Gastrocnemius medialis (tissue), 4 donors: Measurements from ENCODE around the gene KRT16. TPM values are rescaled to one million over a fixed set of nuclear protein-coding genes. Genes with fewer than 3 reads are reported as not detected.
"Not testable (repeated sequence)": the region's sequence is repeated elsewhere in the genome, so short reads cannot be mapped to it uniquely, and the experiment has no call there.

ENCODE experiments used
- ATAC-seq, 2 donors: fragments of 150-250 bp; one replicate each; pipeline ENCODE4 v1.9.1; 2016
- DNase-seq, 2 donors: peaks; one replicate each; pipeline ENCODE4 v3.0.0-alpha.2; 2019
- H3K27ac ChIP-seq, 4 donors: fragments of 200-600 bp; sonication (generic); 1 replicate in 1 of 4; 2 replicates in 3 of 4; pipeline ENCODE4 v1.5.1; 2016 to 2018; ENCODE audit warnings: mild to moderate bottlenecking in 2 of 4, moderate library complexity in 1 of 4
- H3K27me3 ChIP-seq, 3 donors: fragments of 200-600 bp; sonication (generic) in 2 of 3; 1 replicate in 1 of 3; 2 replicates in 2 of 3; pipeline versions ENCODE4 v1.5.1 to v1.6.0; 2016 to 2019; ENCODE audit warnings: mild to moderate bottlenecking in 1 of 3, moderate library complexity in 1 of 3
- H3K36me3 ChIP-seq, 2 donors: fragments of 200-600 bp; sonication (generic) in 1 of 2; one replicate each; pipeline ENCODE4 v1.5.1; 2017 to 2018
- H3K4me1 ChIP-seq, 2 donors: fragments of 200-600 bp; sonication (generic) in 1 of 2; one replicate each; pipeline ENCODE4 v1.5.1; 2016 to 2017; ENCODE audit warnings: mild to moderate bottlenecking in 2 of 2
- H3K4me3 ChIP-seq, 4 donors: fragments of 200-600 bp; sonication (generic) in 3 of 4; 1 replicate in 1 of 4; 2 replicates in 3 of 4; pipeline ENCODE4 v1.5.1; 2016 to 2019; ENCODE audit warnings: mild to moderate bottlenecking in 2 of 4
- H3K9me3 ChIP-seq, 3 donors: fragments of 200-600 bp; sonication (generic) in 2 of 3; 1 replicate in 1 of 3; 2 replicates in 2 of 3; pipeline ENCODE4 v1.5.1; 2016 to 2019
- POLR2A ChIP-seq, 2 donors: fragments of 450-650 bp; IDR thresholded peaks; one replicate each; pipeline ENCODE4 v1.6.1; 2017; ENCODE audit warnings: antibody characterized with exemption in 2 of 2, mild to moderate bottlenecking in 2 of 2, moderate library complexity in 2 of 2
- in situ Hi-C, 4 donors: fragments of 200-750 bp; cut with MboI; loops; one replicate each; pipeline versions ENCODE4 v1.15.0 to v1.8.0; 2017; ENCODE audit warnings: low sequenced_read_pairs in 4 of 4
- intact Hi-C: fragments of 100-400 bp; cut with DNase I; formaldehyde crosslinking; loops from one replicate; pipeline ENCODE4 v1.15.1; 2023; ENCODE audit warnings: low total_unique reads
- total RNA-seq, 4 donors: library from RNA; depleted of rRNA; stranded (reverse); fragments of >200 nt; gene quantifications; one replicate each; pipeline versions ENCODE4 v1.1.0 to v1.2.3, GENCODE V29; 2016
- TF ChIP-seq, protein P1 (sequence below), 5 experiments: fragments of 450-650 bp in 3 of 5; fragments of 200-600 bp in 2 of 5; sonication (generic) in 2 of 5; IDR thresholded peaks in 4 of 5; conservative IDR thresholded peaks in 1 of 5; 1 replicate in 4 of 5; 2 replicates in 1 of 5; pipeline ENCODE4 v1.5.1; 2016 to 2019; ENCODE audit warnings: antibody characterized with exemption in 5 of 5, mild to moderate bottlenecking in 3 of 5, moderate library complexity in 3 of 5

Gene KRT16
- total RNA-seq, 4 donors from 2014 or later, result 0.34 TPM; not detected in 3

DNA sequence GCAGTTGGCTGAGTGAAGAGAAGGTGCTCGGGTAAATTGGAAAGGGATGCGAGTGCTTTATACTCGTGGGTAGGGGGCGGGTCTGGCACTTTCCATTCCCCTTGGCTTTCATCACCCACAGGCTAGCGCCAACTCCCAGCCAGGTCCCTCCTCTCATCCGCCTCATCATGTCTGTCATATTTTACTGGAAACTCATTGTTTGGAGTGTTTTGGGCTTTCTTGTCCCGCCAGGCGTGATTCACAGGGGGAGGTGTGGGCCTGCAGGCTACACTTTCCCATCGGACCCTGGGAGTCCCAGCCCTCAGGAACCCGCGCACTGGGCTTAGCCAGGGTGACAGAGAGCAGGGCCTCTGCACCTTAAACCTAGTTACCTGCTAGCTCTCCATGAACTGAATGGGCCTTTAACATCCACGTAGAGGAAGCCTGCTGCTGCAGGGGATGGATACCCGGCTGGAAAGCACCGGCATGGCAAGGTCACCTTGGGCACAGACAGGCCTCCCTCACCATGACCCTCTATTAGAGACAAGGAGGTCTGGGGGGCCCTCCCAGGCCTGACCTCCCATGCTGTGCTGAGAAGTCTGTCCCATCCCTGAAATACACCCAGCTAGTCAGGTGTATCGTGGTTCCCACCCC lies 25.6 kb downstream of the KRT16 start, which contains the start of gene KRT14:
Gene KRT14, minus strand, starts transcription at position 33 of the 633 bp plus-strand sequence. CDS start 61 bp downstream, outside the sequence.
- in situ Hi-C loops, result no loop called here
- intact Hi-C loops, result no loop called here
- H3K27ac ChIP-seq, result no peak within 1 kb of the TSS
- H3K4me1 ChIP-seq, result no peaks in the 10 kb centered on the region
- H3K4me3 ChIP-seq, result no peak within 1 kb of the TSS
- no peaks in the 10 kb centered on the region for H3K9me3 ChIP-seq
- no peaks in the 10 kb centered on the region for H3K27me3 ChIP-seq
- TF ChIP-seq POLR2A (IDR thresholded peaks at IDR 0.05), result no peak
- TF ChIP-seq, protein P1, sequence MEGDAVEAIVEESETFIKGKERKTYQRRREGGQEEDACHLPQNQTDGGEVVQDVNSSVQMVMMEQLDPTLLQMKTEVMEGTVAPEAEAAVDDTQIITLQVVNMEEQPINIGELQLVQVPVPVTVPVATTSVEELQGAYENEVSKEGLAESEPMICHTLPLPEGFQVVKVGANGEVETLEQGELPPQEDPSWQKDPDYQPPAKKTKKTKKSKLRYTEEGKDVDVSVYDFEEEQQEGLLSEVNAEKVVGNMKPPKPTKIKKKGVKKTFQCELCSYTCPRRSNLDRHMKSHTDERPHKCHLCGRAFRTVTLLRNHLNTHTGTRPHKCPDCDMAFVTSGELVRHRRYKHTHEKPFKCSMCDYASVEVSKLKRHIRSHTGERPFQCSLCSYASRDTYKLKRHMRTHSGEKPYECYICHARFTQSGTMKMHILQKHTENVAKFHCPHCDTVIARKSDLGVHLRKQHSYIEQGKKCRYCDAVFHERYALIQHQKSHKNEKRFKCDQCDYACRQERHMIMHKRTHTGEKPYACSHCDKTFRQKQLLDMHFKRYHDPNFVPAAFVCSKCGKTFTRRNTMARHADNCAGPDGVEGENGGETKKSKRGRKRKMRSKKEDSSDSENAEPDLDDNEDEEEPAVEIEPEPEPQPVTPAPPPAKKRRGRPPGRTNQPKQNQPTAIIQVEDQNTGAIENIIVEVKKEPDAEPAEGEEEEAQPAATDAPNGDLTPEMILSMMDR (IDR thresholded peaks at IDR 0.05 in 4 of 5, conservative IDR thresholded peaks at IDR 0.05 in 1 of 5), result no peak
- no peak for ATAC-seq
- H3K36me3 ChIP-seq, result no peaks in the 10 kb centered on the region
- DNase-seq, result no peak

DNA sequence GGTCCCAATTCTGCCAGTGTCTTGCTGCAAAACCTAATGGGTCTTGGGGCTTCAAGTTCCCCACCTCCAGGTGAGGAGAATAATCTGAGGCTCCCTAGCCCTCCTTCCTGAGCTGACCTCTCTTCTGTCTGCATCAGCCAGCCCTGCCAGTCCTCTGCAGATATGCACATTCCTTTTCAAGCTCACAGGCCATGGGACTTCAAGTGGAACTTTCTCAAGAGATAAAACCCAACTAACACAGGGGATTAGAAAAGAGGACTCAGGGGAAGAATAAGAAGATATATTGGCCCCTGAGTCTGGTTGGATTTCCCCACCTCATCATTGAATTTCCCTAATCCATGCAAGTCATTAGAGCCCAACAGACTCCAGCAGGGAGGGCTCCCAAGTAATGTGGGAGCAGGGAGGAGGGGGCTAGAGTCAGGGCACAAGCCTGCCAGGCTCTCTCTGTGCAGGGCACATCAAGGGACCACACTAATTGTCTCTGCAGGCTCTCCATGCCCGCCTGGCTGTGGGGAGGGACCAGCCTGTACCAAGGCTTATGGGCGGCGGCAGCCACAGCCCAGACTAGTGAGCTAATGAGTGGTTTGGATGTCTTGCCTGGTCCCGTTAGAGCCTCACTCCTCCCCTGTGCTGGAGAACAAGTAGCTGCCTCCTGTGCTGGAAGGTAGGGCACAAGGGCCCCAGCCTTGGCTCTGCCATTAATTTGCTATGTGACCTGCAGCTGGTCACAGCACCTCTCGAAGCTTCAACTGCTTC lies 27.1 kb downstream of the KRT16 start:
- Histone ChIP-seq H3K27me3 (peaks cover 0 to 3% (median 0%) of the 10 kb centered on the region in 3 donors), H3K27ac (no peak overlapping the region), H3K4me1 (no peaks in the 10 kb centered on the region), H3K36me3 (no peaks in the 10 kb centered on the region), H3K9me3 (no peaks in the 10 kb centered on the region), H3K4me3 (no peak overlapping the region)
- no peak for TF ChIP-seq POLR2A (IDR thresholded peaks at IDR 0.05)
- TF ChIP-seq, protein P1 (IDR thresholded peaks at IDR 0.05 in 4 of 5, conservative IDR thresholded peaks at IDR 0.05 in 1 of 5), result no peak
- DNase-seq (no peak), ATAC-seq (no peak)
- in situ Hi-C loops (no loop called here), intact Hi-C loops (no loop called here)

DNA sequence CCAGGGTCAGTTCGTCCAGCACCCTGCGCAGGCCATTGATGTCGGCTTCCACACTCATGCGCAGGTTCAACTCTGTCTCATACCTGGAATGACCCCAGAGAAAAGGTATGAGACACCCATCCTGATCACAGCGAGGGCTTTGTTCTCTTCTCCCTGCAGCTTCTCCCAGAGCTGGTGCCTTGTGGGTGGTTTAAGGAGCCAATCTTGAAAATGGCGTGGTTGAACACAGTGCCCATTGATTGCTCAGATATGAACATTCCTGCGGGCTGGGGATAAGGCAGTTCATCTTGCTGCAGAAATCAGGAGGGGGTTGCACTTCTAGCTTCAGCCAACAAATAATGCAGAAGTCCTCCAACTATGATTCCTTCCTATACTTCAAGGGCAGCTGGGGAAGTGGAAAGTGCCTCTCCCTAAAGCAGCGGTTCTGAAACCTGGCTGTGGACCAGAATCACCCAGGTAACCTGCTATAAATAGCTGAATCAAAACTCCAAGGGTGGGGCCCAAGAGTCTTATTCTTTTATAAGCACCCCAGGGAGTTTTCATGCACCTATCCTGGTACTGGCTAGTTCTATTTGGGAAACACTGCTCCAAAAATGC lies 28.1 kb downstream of the KRT16 start:
- H3K27ac ChIP-seq, H3K9me3 ChIP-seq, intact Hi-C loops, ATAC-seq, H3K4me1 ChIP-seq, H3K27me3 ChIP-seq, H3K36me3 ChIP-seq, DNase-seq, H3K4me3 ChIP-seq, in situ Hi-C loops: not testable (repeated sequence)

DNA sequence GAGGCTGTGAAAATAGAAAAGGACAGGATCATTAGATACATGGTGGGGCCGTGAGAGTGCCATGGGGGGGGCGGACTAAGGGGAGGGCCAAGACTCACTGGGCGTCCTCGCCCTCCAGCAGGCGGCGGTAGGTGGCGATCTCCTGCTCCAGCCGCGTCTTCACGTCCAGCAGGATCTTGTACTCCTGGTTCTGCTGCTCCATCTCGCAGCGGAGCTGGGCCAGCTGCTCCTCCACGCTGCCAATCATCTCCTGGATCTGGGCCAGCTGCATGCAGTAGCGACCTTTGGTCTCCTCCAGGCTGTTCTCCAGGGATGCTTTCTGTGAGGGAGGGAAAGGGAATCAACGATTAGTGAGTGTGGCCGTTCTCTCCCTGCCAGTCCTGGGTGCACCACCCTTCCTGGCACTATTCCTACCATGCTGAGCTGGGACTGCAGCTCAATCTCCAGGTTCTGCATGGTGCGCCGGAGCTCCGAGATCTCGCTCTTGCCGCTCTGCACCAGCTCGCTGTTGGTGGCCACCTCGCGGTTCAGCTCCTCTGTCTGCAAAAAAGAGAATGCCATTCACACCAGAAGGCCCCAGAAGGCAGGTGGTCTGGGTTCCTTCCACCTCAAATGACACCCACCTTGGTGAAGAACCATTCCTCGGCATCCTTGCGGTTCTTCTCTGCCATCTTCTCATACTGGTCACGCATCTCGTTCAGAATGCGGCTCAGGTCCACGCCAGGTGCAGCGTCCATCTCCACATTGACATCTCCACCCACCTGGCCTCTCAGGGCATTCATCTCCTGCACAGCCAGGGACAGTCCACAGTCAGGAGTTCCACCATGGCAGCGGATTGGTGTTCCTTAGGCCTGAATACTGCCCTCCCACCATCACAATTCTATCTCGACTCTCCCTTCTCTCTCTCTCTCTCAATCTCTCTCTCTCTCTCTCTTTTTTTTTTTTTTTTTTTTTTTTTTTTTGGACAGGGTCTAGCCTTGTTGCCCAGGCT lies 29.1 kb downstream of the KRT16 start:
- no peak for ATAC-seq

DNA sequence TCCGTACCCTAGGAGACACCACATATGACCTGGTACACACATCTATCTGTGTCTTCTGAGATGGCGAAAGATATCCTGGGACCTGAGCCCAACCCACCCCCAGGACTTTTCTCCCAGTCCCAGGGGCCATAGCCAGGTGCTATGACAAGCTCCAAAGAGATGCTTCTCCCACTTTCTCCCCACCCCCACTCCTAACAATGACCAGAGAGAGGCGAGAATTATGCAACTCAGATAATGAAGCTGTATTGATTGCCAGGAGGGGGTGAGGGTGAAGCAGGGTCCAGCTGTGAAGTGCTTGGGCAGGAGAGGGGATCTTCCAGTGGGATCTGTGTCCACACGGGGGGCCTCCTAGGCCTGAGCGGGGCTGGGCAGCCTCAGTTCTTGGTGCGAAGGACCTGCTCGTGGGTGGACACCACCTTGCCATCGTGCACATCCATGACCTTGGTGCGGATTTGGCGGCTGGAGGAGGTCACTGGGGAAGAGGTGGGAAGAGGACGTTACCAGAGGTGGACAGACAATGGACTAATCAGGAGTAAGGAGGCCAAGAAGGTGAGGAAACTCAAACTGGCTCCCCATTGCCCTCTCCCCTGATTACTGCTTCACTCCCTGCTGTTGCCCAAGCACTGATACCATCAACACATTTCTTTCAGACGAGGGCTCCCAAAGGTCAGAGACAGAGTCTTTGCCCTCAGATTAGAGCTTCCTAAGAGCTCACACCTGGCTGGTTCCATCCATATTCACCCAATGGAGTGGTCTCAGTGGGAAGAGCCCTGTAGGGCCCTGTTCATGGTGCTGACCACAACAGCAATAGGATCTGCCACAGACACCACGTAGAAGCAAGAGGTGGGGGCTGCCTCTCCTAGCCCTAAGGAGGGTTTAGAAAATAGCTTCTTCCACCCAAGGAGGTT lies 30.3 kb downstream of the KRT16 start:
- H3K27ac ChIP-seq, intact Hi-C loops, in situ Hi-C loops, ATAC-seq, H3K4me1 ChIP-seq, H3K27me3 ChIP-seq, H3K9me3 ChIP-seq, DNase-seq, H3K4me3 ChIP-seq, H3K36me3 ChIP-seq: not testable (repeated sequence)

More for the DNA sequence above, 29.1 kb downstream of the KRT16 start:
- in situ Hi-C loops (no loop called here), intact Hi-C loops (no loop called here)
- Histone ChIP-seq H3K4me1 (no peaks in the 10 kb centered on the region), H3K27ac (no peak overlapping the region), H3K36me3 (no peaks in the 10 kb centered on the region), H3K9me3 (no peaks in the 10 kb centered on the region), H3K27me3 (peaks cover 0 to 3% (median 3%) of the 10 kb centered on the region in 3 donors), H3K4me3 (no peak overlapping the region)
- DNase-seq, result no peak
- TF ChIP-seq, protein P1 (IDR thresholded peaks at IDR 0.05 in 4 of 5, conservative IDR thresholded peaks at IDR 0.05 in 1 of 5), result no peak
